Natural killer cell (primary cell): Measurements from ENCODE around the gene BCR. TPM values are rescaled to one million over a fixed set of nuclear protein-coding genes. Genes with fewer than 3 reads are reported as not detected.

Source experiments
- ATAC-seq, 3 donors: fragments of 150-1000 bp in 2 of 3; fragments of 200-7000 bp in 1 of 3; cut with Tn5 transposase; 1 replicate in 1 of 3; 2 replicates in 2 of 3; pipeline ENCODE4 v1.10.0; 2021; ENCODE audit warnings: mild to moderate bottlenecking in 2 of 3, moderate library complexity in 2 of 3
- DNase-seq, 2 donors: peaks; one replicate each; pipeline versions ENCODE4 v3.0.0 to v3.0.0-alpha.2; 2013 to 2021; ENCODE audit warnings: mixed read lengths in 1 of 2
- H3K27ac ChIP-seq: one replicate; pipeline ENCODE4 v1.5.1; 2013; ENCODE audit warnings: mild to moderate bottlenecking, low read length
- H3K27me3 ChIP-seq: one replicate; pipeline ENCODE4 v1.6.1; 2013; ENCODE audit warnings: low read length; ENCODE audit not compliant: control insufficient read depth, insufficient read depth
- H3K36me3 ChIP-seq: one replicate; pipeline ENCODE4 v1.6.1; 2013; ENCODE audit warnings: low read length; ENCODE audit not compliant: control insufficient read depth, insufficient read depth
- H3K4me1 ChIP-seq: one replicate; pipeline ENCODE4 v1.6.1; 2013; ENCODE audit warnings: low read length; ENCODE audit not compliant: control insufficient read depth, insufficient read depth
- H3K4me3 ChIP-seq: one replicate; pipeline ENCODE4 v1.5.1; 2013; ENCODE audit warnings: low read length
- H3K9me3 ChIP-seq: one replicate; pipeline ENCODE4 v1.6.1; 2013; ENCODE audit warnings: low read length; ENCODE audit not compliant: control insufficient read depth, insufficient read depth
- H3K27ac Mint-ChIP-seq, 2 donors: one replicate each; pipeline ENCODE4 v1.8.0; 2022; ENCODE audit warnings: mild to moderate bottlenecking in 2 of 2, mixed read lengths in 2 of 2, moderate library complexity in 1 of 2
- H3K27me3 Mint-ChIP-seq, 2 donors: one replicate each; pipeline ENCODE4 v1.8.0; 2022; ENCODE audit warnings: low read depth in 2 of 2, mixed read lengths in 2 of 2
- H3K36me3 Mint-ChIP-seq: one replicate; pipeline ENCODE4 v1.8.0; 2022; ENCODE audit warnings: mixed read lengths
- H3K4me1 Mint-ChIP-seq, 2 donors: one replicate each; pipeline ENCODE4 v1.8.0; 2022; ENCODE audit warnings: mixed read lengths in 2 of 2
- H3K4me3 Mint-ChIP-seq: one replicate; pipeline ENCODE4 v1.8.0; 2022; ENCODE audit warnings: mild to moderate bottlenecking, moderate library complexity, mixed read lengths
- H3K9me3 Mint-ChIP-seq, 2 donors: one replicate each; pipeline ENCODE4 v1.8.0; 2022; ENCODE audit warnings: mixed read lengths in 2 of 2
- WGBS: methylation state at CpG from one replicate; pipeline ENCODE4 v1.1.7; 2013; ENCODE audit warnings: missing lambda C conversion rate; ENCODE audit not compliant: insufficient coverage; 5-methylcytosine and 5-hydroxymethylcytosine counted together
- intact Hi-C: fragments of 100-400 bp; cut with micrococcal nuclease; formaldehyde crosslinking; loops from one replicate; pipeline ENCODE4 v1.14.2; 2022
- total RNA-seq, 4 donors: library from RNA; stranded (reverse); fragments of 120-200 nt in 1 of 4; gene quantifications; one replicate each; pipeline versions ENCODE4 v1.2.3 to v1.2.4, GENCODE V29; 2013 to 2022
- TF ChIP-seq, protein P1 (sequence below): fragments of 200-600 bp; IDR thresholded peaks from one replicate; pipeline ENCODE4 v1.8.0; 2022; ENCODE audit warnings: antibody characterized with exemption

BCR gene
- total RNA-seq, 3 donors from 2014 or later (not counting 1 experiment from before 2014, with no cell fraction given), result 166 to 186 (median 167) TPM

DNA sequence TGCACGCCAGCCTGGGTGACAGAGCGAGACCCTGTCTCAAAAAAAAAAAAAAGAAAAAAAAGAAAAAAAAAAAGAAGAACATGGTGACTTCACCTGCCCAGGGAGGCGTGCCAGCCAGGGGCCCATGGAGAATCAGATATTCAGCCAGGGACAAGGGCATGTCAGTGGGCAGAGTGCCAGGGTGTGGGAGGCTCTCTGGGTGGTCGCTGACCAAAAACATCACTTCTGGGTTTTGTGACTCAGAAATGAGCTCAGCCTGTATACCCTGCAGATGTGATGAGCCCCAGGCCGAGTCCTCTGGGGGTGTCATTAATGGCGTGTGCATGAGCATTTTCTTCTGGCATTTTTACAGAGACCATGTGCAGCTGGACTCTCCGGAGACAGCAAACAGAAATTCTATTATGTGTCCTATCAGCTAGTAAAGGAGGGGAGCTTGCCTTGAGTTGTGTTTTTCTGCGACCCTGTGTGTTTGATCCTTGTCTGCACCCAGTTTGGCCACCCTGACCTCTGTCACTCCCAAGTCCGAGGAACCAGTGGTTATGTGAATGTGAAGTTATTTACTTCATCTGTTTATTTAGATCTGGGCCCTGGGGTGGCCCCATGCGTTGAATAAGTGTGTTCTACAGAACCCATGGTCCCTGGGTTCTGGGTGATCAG is 53.6 kb downstream of the BCR start:
- H3K4me3 Mint-ChIP-seq, result peak overlapping the region; percentile 72
- WGBS, result 77% methylated on average over 10 of the region's 10 CpGs
- peaks cover 75 to 81% of the 10 kb centered on the region in 2 donors for H3K4me1 Mint-ChIP-seq

DNA sequence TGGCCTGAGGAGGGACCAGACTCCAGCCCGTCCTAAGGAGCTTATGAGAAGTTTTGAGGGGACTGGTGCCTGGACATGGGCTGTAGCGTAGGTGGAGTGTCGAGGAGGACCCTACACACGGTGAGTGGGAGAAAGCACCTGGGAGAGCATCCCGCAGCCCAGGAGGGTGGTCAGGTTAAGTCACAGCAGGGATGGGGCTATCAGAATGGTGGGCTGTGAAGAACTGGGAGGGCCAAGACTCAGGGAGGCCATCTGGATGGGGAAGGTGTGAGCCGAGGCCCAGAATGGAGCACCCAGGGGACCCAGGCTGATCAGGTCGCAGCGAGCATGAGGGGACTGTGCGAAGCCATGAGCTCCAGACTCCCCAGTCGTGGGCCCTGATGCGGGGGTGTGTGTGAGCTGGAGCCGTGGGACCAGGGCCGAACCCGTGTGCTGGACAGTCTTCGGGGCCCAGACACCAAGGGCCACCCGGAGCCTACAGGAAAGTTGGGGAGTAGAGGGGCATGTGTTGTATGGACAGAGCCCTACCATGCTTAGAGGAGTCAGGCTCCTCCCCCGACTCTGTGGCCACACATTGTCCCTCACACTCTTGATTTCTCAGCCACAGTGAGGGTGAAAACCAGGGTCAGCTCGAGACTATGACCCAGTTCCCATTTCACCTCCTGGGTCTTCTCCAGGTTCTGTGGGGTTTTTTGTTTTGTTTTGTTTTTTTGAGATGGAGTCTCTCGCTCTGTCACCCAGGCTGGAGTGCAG is 54.3 kb downstream of the BCR start:
- no peak overlapping the region for H3K27ac ChIP-seq
- TF ChIP-seq, protein P1, sequence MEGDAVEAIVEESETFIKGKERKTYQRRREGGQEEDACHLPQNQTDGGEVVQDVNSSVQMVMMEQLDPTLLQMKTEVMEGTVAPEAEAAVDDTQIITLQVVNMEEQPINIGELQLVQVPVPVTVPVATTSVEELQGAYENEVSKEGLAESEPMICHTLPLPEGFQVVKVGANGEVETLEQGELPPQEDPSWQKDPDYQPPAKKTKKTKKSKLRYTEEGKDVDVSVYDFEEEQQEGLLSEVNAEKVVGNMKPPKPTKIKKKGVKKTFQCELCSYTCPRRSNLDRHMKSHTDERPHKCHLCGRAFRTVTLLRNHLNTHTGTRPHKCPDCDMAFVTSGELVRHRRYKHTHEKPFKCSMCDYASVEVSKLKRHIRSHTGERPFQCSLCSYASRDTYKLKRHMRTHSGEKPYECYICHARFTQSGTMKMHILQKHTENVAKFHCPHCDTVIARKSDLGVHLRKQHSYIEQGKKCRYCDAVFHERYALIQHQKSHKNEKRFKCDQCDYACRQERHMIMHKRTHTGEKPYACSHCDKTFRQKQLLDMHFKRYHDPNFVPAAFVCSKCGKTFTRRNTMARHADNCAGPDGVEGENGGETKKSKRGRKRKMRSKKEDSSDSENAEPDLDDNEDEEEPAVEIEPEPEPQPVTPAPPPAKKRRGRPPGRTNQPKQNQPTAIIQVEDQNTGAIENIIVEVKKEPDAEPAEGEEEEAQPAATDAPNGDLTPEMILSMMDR, result no peak
- no peaks in the 10 kb centered on the region for H3K27me3 Mint-ChIP-seq
- DNase-seq (no peak), ATAC-seq (peak; percentile 56 to 90 (median 71))
- no peaks in the 10 kb centered on the region for H3K36me3 Mint-ChIP-seq
- WGBS, result 90% methylated on average over 18 of the region's 19 CpGs
- intact Hi-C loops, result loop anchor here (2.0 kb wide), 1 partner anchor 16 kb away; no protein-coding TSS in a partner anchor
- H3K36me3 ChIP-seq, result no peaks in the 10 kb centered on the region
- H3K27ac Mint-ChIP-seq, result peak overlapping the region; percentile 36 to 81
- no peaks in the 10 kb centered on the region for H3K9me3 Mint-ChIP-seq
- H3K4me1 Mint-ChIP-seq, result peaks cover 79 to 86% of the 10 kb centered on the region in 2 donors
- H3K4me3 Mint-ChIP-seq, result peak overlapping the region; percentile 72
- H3K27me3 ChIP-seq, result no peaks in the 10 kb centered on the region
- H3K4me3 ChIP-seq, result no peak overlapping the region
- no peaks in the 10 kb centered on the region for H3K9me3 ChIP-seq
- H3K4me1 ChIP-seq, result peaks cover 72% of the 10 kb centered on the region

More for the DNA sequence above, 53.6 kb downstream of the BCR start:
- H3K4me1 ChIP-seq, result peaks cover 70% of the 10 kb centered on the region
- Mint-ChIP-seq H3K27me3 (no peaks in the 10 kb centered on the region), H3K9me3 (peaks cover 1 to 2% of the 10 kb centered on the region in 2 donors), H3K27ac (peak overlapping the region; percentile 36 to 81), H3K36me3 (peaks cover 6% of the 10 kb centered on the region)
- H3K27me3 ChIP-seq, result no peaks in the 10 kb centered on the region
- H3K36me3 ChIP-seq, result no peaks in the 10 kb centered on the region
- H3K4me3 ChIP-seq, result no peak overlapping the region
- TF ChIP-seq, protein P1, result no peak
- H3K27ac ChIP-seq, result no peak overlapping the region
- ATAC-seq (no peak), DNase-seq (no peak)
- H3K9me3 ChIP-seq, result no peaks in the 10 kb centered on the region
- intact Hi-C loops, result loop anchor here (2.0 kb wide), 1 partner anchor 15 kb away; no protein-coding TSS in a partner anchor

DNA sequence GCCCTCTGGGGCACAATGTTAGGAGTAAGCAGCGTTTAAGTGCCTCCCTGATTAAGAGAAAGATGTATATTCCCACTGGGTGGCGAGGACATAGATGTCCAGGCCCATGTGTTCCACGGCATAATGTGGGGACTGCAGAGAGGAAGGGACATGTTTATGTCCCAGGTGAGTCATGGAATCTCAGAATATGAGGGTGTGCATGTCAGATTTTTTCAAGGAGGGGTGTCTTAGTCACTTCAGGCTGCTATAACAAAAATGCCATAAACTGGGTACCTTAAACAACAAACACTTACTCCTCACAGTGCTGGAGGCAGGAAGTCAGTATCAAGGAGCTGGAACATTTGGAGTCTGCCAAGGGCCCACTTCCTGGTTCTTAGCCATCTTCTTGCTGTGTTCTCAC is 55.1 kb downstream of the BCR start:
- no peak for ATAC-seq
- no peak for DNase-seq
- Histone ChIP-seq H3K9me3 (no peaks in the 10 kb centered on the region), H3K27me3 (no peaks in the 10 kb centered on the region), H3K4me1 (peaks cover 80% of the 10 kb centered on the region), H3K27ac (no peak overlapping the region), H3K36me3 (no peaks in the 10 kb centered on the region), H3K4me3 (no peak overlapping the region)
- Mint-ChIP-seq H3K36me3 (no peaks in the 10 kb centered on the region), H3K27me3 (no peaks in the 10 kb centered on the region), H3K9me3 (no peaks in the 10 kb centered on the region), H3K4me3 (peak overlapping the region; percentile 38), H3K27ac (peak overlapping the region; percentile 36 to 81), H3K4me1 (peaks cover 84 to 85% of the 10 kb centered on the region in 2 donors)
- intact Hi-C loops, result loop anchor here (2.0 kb wide), 1 partner anchor 17 kb away; no protein-coding TSS in a partner anchor
- TF ChIP-seq, protein P1, result no peak
- WGBS, result 96% methylated on average over 3 of the region's 3 CpGs
